H4 (cell line): ENCODE measurements around the gene TBC1D3. TPM values are rescaled to one million over a fixed set of nuclear protein-coding genes. Genes with fewer than 3 reads are reported as not detected.
"Not testable (repeated sequence)": the region's sequence is repeated elsewhere in the genome, so short reads cannot be mapped to it uniquely, and the experiment has no call there.

Experiments
- DNase-seq: peaks from one replicate; pipeline ENCODE4 v3.0.0-alpha.2; 2015; ENCODE audit warnings: low spot score
- total RNA-seq: library from RNA; depleted of rRNA; stranded (reverse); fragments of >200 nt; shearing (Covaris generic); gene quantifications from 2 replicates; pipeline ENCODE4 v1.2.3, GENCODE V29; 2014; rRNA removed

TBC1D3 gene
- not detected in 2 replicates for total RNA-seq

DNA sequence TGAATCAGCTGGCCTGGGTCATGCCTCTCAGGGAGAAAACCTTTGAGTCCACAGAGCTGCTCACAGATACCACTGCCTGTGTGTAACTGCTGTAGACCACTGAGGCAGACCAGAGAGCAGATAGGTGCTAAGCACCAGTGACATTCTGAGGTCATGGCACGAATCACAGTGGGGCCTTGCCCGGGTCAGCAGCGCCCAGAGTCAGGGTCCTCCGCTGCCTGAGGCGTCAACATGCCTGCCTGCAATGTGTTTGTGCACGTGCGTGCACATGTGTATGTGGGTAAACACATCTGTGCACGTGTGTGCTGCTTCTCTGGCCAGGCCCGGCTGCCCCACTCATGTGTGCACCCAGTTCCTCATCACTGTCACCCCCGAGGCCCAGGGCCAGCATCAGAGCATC, at the start of gene TBC1D3:
TBC1D3 (minus strand) TSS at position 101 of the 400 bp plus-strand sequence. CDS start 1,526 bp downstream, outside the sequence.
- not testable (repeated sequence) for DNase-seq

DNA sequence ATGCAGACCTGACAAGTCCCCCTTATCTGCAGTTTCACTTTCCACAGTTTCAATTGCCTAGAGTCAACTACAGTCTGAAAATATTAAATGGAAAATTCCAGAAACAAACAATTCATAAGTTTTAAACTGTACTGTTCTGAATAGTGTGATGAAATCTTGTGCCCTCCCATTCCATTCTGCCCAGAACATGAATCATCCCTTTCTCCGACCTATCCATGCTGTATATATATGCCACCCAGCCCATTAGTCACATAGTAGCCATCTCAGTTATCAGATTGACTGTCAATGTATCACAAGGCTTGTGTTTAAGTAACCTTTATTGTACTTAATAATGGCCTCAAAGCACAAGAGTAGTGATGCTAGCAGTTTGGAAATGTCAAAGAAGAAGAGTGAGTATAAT, 40.4 kb upstream of the TBC1D3 start:
- DNase-seq, result not testable (repeated sequence)

DNA sequence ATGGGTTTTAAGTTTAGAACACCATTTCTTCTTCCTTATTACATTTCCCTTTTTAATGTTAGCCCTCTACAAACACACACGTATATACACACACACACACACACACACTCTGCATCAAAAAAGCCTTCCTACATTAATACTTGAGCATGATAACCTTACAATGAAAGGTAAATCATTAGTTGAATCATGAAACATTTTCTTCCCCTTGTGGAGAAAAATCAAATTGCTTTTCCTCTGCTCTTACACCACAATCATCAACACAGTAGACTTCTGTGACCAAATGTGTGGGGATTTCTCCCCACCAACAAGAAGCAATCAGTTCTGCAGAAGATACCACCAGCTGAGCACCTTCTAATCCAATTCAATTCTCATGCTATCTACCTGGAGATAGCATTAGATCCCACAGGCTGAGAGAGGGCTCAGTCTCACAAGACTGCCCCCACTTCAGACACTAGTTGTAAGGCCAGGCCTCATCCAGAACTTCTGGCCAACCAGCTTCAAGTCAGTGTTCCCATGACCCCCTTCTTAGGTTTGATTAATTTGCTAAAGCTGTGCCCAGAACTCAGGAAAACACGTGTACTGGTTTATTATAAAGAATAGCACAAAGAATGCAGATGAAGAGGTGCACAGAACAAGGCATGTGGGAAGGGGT, 33.6 kb upstream of the TBC1D3 start:
- DNase-seq, result not testable (repeated sequence)

DNA sequence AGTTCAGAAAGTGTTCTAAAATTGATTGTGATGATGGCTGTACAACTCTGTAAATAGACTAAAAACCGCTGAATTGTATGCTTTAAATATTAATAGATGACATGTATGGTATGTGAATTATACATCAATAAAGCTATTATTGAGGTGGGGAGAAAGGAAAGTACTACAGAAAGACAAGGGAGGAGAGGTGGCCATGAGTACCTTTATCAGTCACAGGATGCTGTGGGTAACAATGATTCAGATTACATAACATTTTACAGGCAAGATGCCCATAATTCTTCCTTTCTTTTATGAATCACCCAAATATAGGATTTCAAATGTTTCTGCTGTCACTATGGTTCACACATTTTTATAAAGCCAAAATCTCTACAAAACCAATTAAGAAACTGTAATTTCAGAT, 28.5 kb upstream of the TBC1D3 start:
- not testable (repeated sequence) for DNase-seq

DNA sequence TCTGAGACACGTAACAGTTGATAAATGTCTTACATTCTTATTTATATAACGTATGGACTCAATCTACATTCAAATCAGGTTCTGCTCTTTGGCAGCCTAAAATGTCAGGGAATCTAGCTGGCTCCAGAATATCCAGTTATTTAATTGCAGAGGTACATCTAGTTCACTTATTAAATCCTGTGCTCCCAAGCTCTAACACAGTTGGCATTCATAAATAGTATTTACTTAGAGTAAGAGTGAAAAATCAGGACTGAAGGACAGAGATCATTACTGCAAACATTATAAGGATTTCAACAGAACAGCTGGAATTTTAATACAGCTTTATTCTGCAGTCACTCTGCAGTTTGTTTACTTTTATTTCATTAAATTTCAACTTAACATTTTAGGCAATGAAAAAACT, 7.9 kb upstream of the TBC1D3 start:
- DNase-seq, result not testable (repeated sequence)

DNA sequence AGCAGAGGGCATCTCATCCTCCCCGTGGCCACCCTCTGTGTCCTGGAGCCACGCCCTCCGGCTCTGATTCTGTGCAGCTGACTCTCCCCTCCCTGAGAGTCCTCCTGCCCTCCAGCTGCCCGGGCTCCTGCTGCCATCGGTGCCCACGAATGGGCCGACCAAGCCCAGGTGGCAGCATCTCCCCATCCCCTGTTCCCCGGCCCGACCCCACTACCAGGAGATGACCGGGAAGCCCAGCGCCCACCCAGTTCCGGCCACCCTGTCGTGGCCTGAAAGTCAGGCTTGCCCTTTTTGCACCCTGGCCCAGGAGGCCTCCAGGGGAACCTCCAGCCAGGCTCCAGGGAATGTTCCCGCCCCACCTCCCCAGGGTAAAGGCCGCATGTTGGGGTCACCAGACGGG, 57.5 kb downstream of the TBC1D3 start:
- not testable (repeated sequence) for DNase-seq

Other genes with a start within 250 kb of the TBC1D3 start
- gene TBC1D3L, start 203.5 kb downstream of the TBC1D3 start, total RNA-seq, result 0.92 and 1.2 TPM in 2 replicates
- gene TBC1D3D, start 188.6 kb downstream of the TBC1D3 start, total RNA-seq, result not detected in 2 replicates
- gene TBC1D3C, start 123.9 kb downstream of the TBC1D3 start, total RNA-seq, result not detected in 2 replicates
- gene TBC1D3E, start 64.6 kb downstream of the TBC1D3 start, total RNA-seq, result not detected in 2 replicates
- 59.2 and 59.5 TPM in 2 replicates for gene MRPL45, start 104.6 kb upstream of the TBC1D3 start, total RNA-seq
- 0.06 TPM in 1 of 2 replicates, not detected in the other for gene GPR179, start 151.4 kb upstream of the TBC1D3 start, total RNA-seq
- gene SOCS7, start 159.3 kb upstream of the TBC1D3 start, total RNA-seq, result 5.9 and 6.9 TPM in 2 replicates
- gene ARHGAP23, start 235.9 kb upstream of the TBC1D3 start, total RNA-seq, result 6.8 and 11.7 TPM in 2 replicates